DMS153 treated with DMSO at 0.1 percent for 48 hours (cell line): ENCODE measurements around the gene GAMT.
"Not testable (repeated sequence)": the region's sequence is repeated elsewhere in the genome, so short reads cannot be mapped to it uniquely, and the experiment has no call there.

Experiments used
- DNase-seq: peaks from one replicate; lab custom pipeline; 2025; ENCODE audit not compliant: unreplicated experiment; lab: John Stamatoyannopoulos, UW

The GAMT gene

GRCh38 chr19:1434040-1434366, 32.7 kb upstream of the GAMT start:
- no peak for DNase-seq

- no peak for DNase-seq
Measured at GRCh38 chr19:1433119-1434039, 32.0 kb upstream of the GAMT start.

- no peak for DNase-seq
Measured at GRCh38 chr19:1432507-1432887, 31.2 kb upstream of the GAMT start.

- DNase-seq = no peak
Measured at GRCh38 chr19:1431759-1432506, 30.6 kb upstream of the GAMT start.

- no peak for DNase-seq
Measured at GRCh38 chr19:1430246-1430645, 28.9 kb upstream of the GAMT start.

- DNase-seq = no peak
Measured at GRCh38 chr19:1429750-1430149, 28.4 kb upstream of the GAMT start.

GRCh38 chr19:1428738-1429391, 27.5 kb upstream of the GAMT start:
- no peak for DNase-seq

GRCh38 chr19:1427221-1427920, 26.0 kb upstream of the GAMT start:
- no peak for DNase-seq

GRCh38 chr19:1426736-1427135, 25.4 kb upstream of the GAMT start:
- DNase-seq = no peak

- no peak for DNase-seq
Measured at GRCh38 chr19:1425902-1426301, 24.6 kb upstream of the GAMT start.

- no peak for DNase-seq
Measured at GRCh38 chr19:1425102-1425837, 23.9 kb upstream of the GAMT start.

GRCh38 chr19:1424192-1424955, 23.0 kb upstream of the GAMT start:
- no peak for DNase-seq

GRCh38 chr19:1423436-1424191, 22.3 kb upstream of the GAMT start:
- no peak for DNase-seq

GRCh38 chr19:1422943-1423342, 21.6 kb upstream of the GAMT start:
- no peak for DNase-seq

GRCh38 chr19:1422360-1422759, 21.0 kb upstream of the GAMT start:
- DNase-seq = no peak

GRCh38 chr19:1421958-1422305, 20.6 kb upstream of the GAMT start:
- DNase-seq = no peak

- DNase-seq = no peak
Measured at GRCh38 chr19:1421218-1421957, 20.0 kb upstream of the GAMT start.

- no peak for DNase-seq
Measured at GRCh38 chr19:1420590-1420989, 19.2 kb upstream of the GAMT start.

GRCh38 chr19:1420085-1420484, 18.7 kb upstream of the GAMT start:
- not testable (repeated sequence) for DNase-seq
